ENCODE results near the gene DGCR6. TPM values are rescaled to one million over a fixed set of nuclear protein-coding genes. Genes with fewer than 3 reads are reported as not detected.
"Not testable (repeated sequence)": the region's sequence is repeated elsewhere in the genome, so short reads cannot be mapped to it uniquely, and the experiment has no call there.

The DGCR6 gene
- polyA plus RNA-seq, 2 of the 4 experiments (the other 2 are of a cell fraction), result 1.2 to 2.5 TPM

- TF ChIP-seq REST (IDR thresholded peaks at IDR 0.05), result no peak
- TF ChIP-seq HOXA7 (CRISPR knock-in tag; IDR thresholded peaks at IDR 0.05), result no peak
Measured at GRCh38 chr22:18929459-18929858, 23.3 kb downstream of the DGCR6 start (continued).

DNA sequence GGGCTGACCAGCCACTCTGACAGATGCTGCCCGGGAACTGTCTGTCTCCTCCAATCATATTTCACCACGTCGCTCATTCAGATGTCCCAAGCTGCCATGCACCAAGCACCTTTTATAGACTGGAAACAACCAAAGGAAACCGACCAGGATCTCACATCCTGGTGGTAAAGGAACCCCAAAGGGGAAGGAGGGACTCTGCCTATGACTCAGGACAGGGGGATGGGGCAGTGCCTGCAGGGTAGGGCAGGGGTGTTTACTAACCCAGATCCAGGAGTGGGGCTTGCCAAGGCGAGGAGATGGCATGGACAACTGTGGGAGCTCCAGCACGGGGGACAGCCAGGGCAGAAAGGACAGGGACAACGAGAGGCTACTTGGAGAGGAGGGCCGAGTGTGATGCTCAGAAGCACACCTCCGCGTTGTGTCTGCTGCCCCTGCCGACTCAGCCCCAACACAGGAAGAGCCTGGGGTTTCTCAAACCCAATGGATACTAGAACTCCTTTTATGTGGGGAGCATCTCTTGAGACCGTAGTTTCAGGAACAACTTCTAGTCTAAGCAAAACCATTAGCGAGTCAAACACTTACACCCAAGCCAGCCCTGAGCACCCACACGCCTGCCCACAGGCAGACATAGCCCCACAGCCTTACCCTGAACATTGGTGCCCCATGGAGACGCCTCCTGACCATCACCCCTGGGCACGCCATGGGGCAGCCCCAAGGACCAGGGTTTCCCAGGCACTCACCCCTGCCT, 26.0 kb downstream of the DGCR6 start:
- FAIRE-seq (no peak), DNase-seq (ENCODE audit: low read depth in 1 of 2, low spot score in 1 of 2) (no peak), ATAC-seq (no peak)
- no CpG with 5 or more reads among the region's 16 CpGs for WGBS (ENCODE audit: missing lambda C conversion rate)
- no peak overlapping the region for H3K27ac ChIP-seq
- H3K9me3 ChIP-seq, result no peaks in the 10 kb centered on the region
- ChIA-PET POLR2A (no interaction called here), CTCF (interaction anchor here (1.1 kb wide), 1 partner anchor 22 kb away, joined by 3 read pairs; no protein-coding TSS in a partner anchor)
- no peak overlapping the region for H3K4me3 ChIP-seq
- H3K4me1 ChIP-seq, result no peaks in the 10 kb centered on the region
- TF ChIP-seq TP53 (CRISPR knock-in tag; IDR thresholded peaks at IDR 0.05) (no peak), RCOR1 (IDR thresholded peaks at IDR 0.05; ENCODE audit: low read depth, low read length) (no peak), FOSB (CRISPR knock-in tag; IDR thresholded peaks at IDR 0.05) (no peak), MAFK (IDR thresholded peaks at IDR 0.05; ENCODE audit: partially characterized antibody) (no peak), CBX2 (IDR thresholded peaks at IDR 0.05; ENCODE audit: borderline replicate concordance, low read depth) (no peak), CEBPB (IDR thresholded peaks at IDR 0.05) (no peak), POLR2A (IDR thresholded peaks at IDR 0.05; ENCODE audit: low read length) (no peak), ZFP36 (IDR thresholded peaks at IDR 0.05; ENCODE audit: borderline replicate concordance, partially characterized antibody) (no peak), RAD21 (conservative IDR thresholded peaks at IDR 0.05 in 1 of 2, IDR thresholded peaks at IDR 0.05 in 1 of 2) (no peak), ZSCAN20 (CRISPR knock-in tag; IDR thresholded peaks at IDR 0.05) (no peak), ZC3H11A (IDR thresholded peaks at IDR 0.05) (no peak), CBX8 (IDR thresholded peaks at IDR 0.05) (no peak), MYC (IDR thresholded peaks at IDR 0.05; ENCODE audit: borderline replicate concordance, low read length) (no peak)
- TF ChIP-seq, protein P1, sequence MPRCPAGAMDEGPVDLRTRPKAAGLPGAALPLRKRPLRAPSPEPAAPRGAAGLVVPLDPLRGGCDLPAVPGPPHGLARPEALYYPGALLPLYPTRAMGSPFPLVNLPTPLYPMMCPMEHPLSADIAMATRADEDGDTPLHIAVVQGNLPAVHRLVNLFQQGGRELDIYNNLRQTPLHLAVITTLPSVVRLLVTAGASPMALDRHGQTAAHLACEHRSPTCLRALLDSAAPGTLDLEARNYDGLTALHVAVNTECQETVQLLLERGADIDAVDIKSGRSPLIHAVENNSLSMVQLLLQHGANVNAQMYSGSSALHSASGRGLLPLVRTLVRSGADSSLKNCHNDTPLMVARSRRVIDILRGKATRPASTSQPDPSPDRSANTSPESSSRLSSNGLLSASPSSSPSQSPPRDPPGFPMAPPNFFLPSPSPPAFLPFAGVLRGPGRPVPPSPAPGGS (IDR thresholded peaks at IDR 0.05), result no peak
- TF ChIP-seq, protein P2, sequence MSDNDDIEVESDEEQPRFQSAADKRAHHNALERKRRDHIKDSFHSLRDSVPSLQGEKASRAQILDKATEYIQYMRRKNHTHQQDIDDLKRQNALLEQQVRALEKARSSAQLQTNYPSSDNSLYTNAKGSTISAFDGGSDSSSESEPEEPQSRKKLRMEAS (IDR thresholded peaks at IDR 0.05), result no peak
- H3K4me2 ChIP-seq, result no peak overlapping the region

- ATAC-seq (no peak), DNase-seq (ENCODE audit: low read depth in 1 of 2, low spot score in 1 of 2) (no peak), FAIRE-seq (no peak)
- Histone ChIP-seq H3K4me2 (no peak overlapping the region), H3K27ac (no peak overlapping the region), H3K4me3 (no peak overlapping the region), H3K9me3 (no peaks in the 10 kb centered on the region), H3K4me1 (no peaks in the 10 kb centered on the region)
- CTCF ChIA-PET, result no interaction called here
- WGBS (ENCODE audit: missing lambda C conversion rate), result no CpG with 5 or more reads among the region's 7 CpGs
- TF ChIP-seq JUN (IDR thresholded peaks at IDR 0.05) (no peak), EP300 (IDR thresholded peaks at IDR 0.05) (no peak)
- POLR2A ChIA-PET, result no interaction called here
Measured at GRCh38 chr22:18933914-18934313, 27.8 kb downstream of the DGCR6 start.

- CTCF ChIA-PET; H3K9me3 ChIP-seq; DNase-seq (ENCODE audit: low read depth in 1 of 2, low spot score in 1 of 2); H3K4me3 ChIP-seq; H3K27ac ChIP-seq; ATAC-seq; POLR2A ChIA-PET; FAIRE-seq; H3K4me2 ChIP-seq; H3K4me1 ChIP-seq: not testable (repeated sequence)
- no CpG with 5 or more reads among the region's 7 CpGs for WGBS (ENCODE audit: missing lambda C conversion rate)
Measured at GRCh38 chr22:18934688-18935087, 28.6 kb downstream of the DGCR6 start.
